Spleen (tissue), 11 donors: ENCODE data around the gene MAP2. TPM values are rescaled to one million over a fixed set of nuclear protein-coding genes. Genes with fewer than 3 reads are reported as not detected.

Experiments
- DNase-seq: peaks from one replicate; pipeline ENCODE4 v3.0.0-alpha.2; 2020
- H3K27ac ChIP-seq, 8 donors: fragments of 200-600 bp; sonication (generic) in 7 of 8; 1 replicate in 4 of 8; 2 replicates in 4 of 8; pipeline versions ENCODE4 v1.5.0 to v1.8.0; 2016 to 2021; ENCODE audit warnings: inconsistent platforms in 4 of 8, mild to moderate bottlenecking in 4 of 8, moderate library complexity in 1 of 8
- H3K27me3 ChIP-seq, 7 donors: fragments of 200-600 bp; sonication (generic) in 6 of 7; replicated peaks in 1 of 7; 1 replicate in 4 of 7; 2 replicates in 3 of 7; pipeline versions ENCODE4 v1.5.0 to v1.8.0; 2016 to 2021; ENCODE audit warnings: inconsistent platforms in 3 of 7, mild to moderate bottlenecking in 1 of 7
- H3K36me3 ChIP-seq, 6 donors: fragments of 200-600 bp; sonication (generic) in 5 of 6; 1 replicate in 4 of 6; 2 replicates in 2 of 6; pipeline versions ENCODE4 v1.5.0 to v1.8.0; 2016 to 2021; ENCODE audit warnings: inconsistent platforms in 2 of 6
- H3K4me1 ChIP-seq, 6 donors: fragments of 200-600 bp; sonication (generic) in 5 of 6; 1 replicate in 3 of 6; 2 replicates in 3 of 6; pipeline versions ENCODE4 v1.5.0 to v1.8.0; 2016 to 2021; ENCODE audit warnings: inconsistent platforms in 3 of 6
- H3K4me3 ChIP-seq, 8 donors: fragments of 200-600 bp; sonication (generic) in 7 of 8; 1 replicate in 4 of 8; 2 replicates in 4 of 8; pipeline versions ENCODE4 v1.5.0 to v1.8.0; 2016 to 2021; ENCODE audit warnings: inconsistent platforms in 4 of 8, mild to moderate bottlenecking in 4 of 8, moderate library complexity in 2 of 8
- H3K9me3 ChIP-seq, 8 donors: fragments of 200-600 bp; sonication (generic) in 7 of 8; 1 replicate in 4 of 8; 2 replicates in 4 of 8; pipeline versions ENCODE4 v1.5.0 to v1.8.0; 2016 to 2021; ENCODE audit warnings: inconsistent platforms in 4 of 8
- POLR2A ChIP-seq, 3 donors: fragments of 450-650 bp; IDR thresholded peaks; one replicate each; pipeline ENCODE4 v1.5.1; 2017; ENCODE audit warnings: antibody characterized with exemption in 3 of 3, mild to moderate bottlenecking in 1 of 3
- POLR2AphosphoS5 ChIP-seq, 3 donors: sonication (generic); formaldehyde crosslinking; IDR thresholded peaks; one replicate each; pipeline ENCODE4 v1.5.1; 2017; ENCODE audit warnings: antibody characterized with exemption in 3 of 3
- WGBS, 5 donors: extraction: QIAGEN DNeasy Blood & Tissue Kit in 3 of 5; methylation state at CpG; one replicate each; pipeline versions ENCODE4 v1.1.5 to v1.1.7; 2013 to 2018; 5-methylcytosine and 5-hydroxymethylcytosine counted together
- intact Hi-C: fragments of 100-400 bp; cut with DNase I; formaldehyde crosslinking; loops from one replicate; pipeline ENCODE4 v1.15.0; 2023; ENCODE audit warnings: low total_unique reads
- polyA plus RNA-seq, 3 donors: library from polyadenylated mRNA; stranded (reverse); fragments of 200-250 nt; gene quantifications; one replicate each; pipeline ENCODE4 v1.2.1, GENCODE V29; 2013
- total RNA-seq, 7 donors: library from RNA; depleted of rRNA in 3 of 7; stranded (reverse); fragments of >200 nt in 3 of 7; fragmentation: NEBNext Ultra II Directional in 4 of 7; extraction: Animal tissue kit (Norgen Biotek cat#: 25700) in 4 of 7; gene quantifications; one replicate each; pipeline versions ENCODE4 v1.1.0 to v1.2.1, GENCODE V29; 2016 to 2021
- TF ChIP-seq, protein P1 (sequence below), 11 experiments: fragments of 200-600 bp in 7 of 11; fragments of 450-650 bp in 4 of 11; sonication (generic) in 4 of 11; IDR thresholded peaks in 8 of 11; conservative IDR thresholded peaks in 3 of 11; 1 replicate in 7 of 11; 2 replicates in 4 of 11; pipeline versions ENCODE4 v1.4.0 to v1.8.0; 2016 to 2021; ENCODE audit warnings: antibody characterized with exemption in 11 of 11, inconsistent platforms in 4 of 11, mild to moderate bottlenecking in 1 of 11
- donor health status: healthy with polysubstance abuse.
- donor health status: DM: no; HTN: no; CAD: no; lungs with moderate emphysema.
- donor health status: DM: no; HTN: no; CAD: no.
- donor health status: Bipolar disorder and iron deficiency.
- donor health status: healthy.
- donor health status: DM: no; HTN: no; CAD: no.
- donor health status: DM: yes; HTN: yes; CAD: no.

Gene MAP2
- total and polyA plus RNA-seq, 10 donors, result 0.38 to 5.0 (median 1.9) TPM

DNA sequence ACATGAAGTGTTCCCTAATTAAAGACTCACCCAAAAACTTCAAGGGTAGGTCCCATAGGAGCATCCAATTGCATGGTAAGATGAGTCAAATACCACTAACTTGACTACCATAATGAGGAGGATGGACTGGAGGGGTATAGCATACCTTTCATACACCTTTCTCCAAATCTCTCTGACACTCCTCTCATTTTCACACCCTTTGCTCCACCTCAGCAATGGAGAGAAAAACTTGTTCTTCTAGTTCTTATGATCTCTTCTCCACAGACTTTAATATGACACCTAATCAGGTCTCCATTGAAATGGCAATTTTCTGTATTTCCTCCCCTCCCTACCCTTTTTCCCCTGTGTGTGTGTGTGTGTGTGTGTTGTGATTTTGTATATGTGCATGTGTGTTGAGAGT lies 41.1 kb upstream of the MAP2 start:
- no peaks in the 10 kb centered on the region for H3K4me1 ChIP-seq
- intact Hi-C loops, result no loop called here
- no peak overlapping the region for H3K4me3 ChIP-seq
- no peak for DNase-seq
- TF ChIP-seq, protein P1, sequence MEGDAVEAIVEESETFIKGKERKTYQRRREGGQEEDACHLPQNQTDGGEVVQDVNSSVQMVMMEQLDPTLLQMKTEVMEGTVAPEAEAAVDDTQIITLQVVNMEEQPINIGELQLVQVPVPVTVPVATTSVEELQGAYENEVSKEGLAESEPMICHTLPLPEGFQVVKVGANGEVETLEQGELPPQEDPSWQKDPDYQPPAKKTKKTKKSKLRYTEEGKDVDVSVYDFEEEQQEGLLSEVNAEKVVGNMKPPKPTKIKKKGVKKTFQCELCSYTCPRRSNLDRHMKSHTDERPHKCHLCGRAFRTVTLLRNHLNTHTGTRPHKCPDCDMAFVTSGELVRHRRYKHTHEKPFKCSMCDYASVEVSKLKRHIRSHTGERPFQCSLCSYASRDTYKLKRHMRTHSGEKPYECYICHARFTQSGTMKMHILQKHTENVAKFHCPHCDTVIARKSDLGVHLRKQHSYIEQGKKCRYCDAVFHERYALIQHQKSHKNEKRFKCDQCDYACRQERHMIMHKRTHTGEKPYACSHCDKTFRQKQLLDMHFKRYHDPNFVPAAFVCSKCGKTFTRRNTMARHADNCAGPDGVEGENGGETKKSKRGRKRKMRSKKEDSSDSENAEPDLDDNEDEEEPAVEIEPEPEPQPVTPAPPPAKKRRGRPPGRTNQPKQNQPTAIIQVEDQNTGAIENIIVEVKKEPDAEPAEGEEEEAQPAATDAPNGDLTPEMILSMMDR (IDR thresholded peaks at IDR 0.05 in 8 of 11, conservative IDR thresholded peaks at IDR 0.05 in 3 of 11), result no peak
- TF ChIP-seq POLR2A (IDR thresholded peaks at IDR 0.05) (no peak), POLR2AphosphoS5 (IDR thresholded peaks at IDR 0.05) (no peak)
- H3K27me3 ChIP-seq, result peaks cover 0 to 35% (median 0%) of the 10 kb centered on the region in 7 donors
- peaks cover 0 to 22% (median 8%) of the 10 kb centered on the region in 8 donors for H3K9me3 ChIP-seq
- no peak overlapping the region for H3K27ac ChIP-seq
- no peaks in the 10 kb centered on the region for H3K36me3 ChIP-seq

DNA sequence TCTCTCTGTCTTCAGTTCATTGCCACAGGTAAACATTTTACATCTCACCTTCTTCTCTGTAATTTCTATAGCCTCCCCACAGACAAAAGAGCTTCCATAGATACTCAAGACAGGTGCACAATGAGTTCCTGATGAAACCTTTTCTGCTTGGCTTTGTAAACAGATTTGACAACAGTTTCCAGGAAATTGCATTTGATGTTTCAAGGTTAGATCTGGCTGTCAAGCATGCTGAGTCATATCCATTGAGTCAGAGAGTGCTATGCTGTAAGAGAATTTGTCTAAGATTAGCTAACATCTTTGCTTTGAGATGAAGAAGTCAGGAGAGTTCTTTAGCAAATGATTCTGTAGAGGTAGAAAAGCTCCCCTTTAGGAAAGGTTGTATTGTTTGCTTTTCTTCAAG lies 40.6 kb upstream of the MAP2 start:
- Histone ChIP-seq H3K4me3 (no peak overlapping the region), H3K27ac (no peak overlapping the region), H3K9me3 (peaks cover 0 to 17% (median 5%) of the 10 kb centered on the region in 8 donors), H3K4me1 (no peaks in the 10 kb centered on the region), H3K27me3 (peaks cover 0 to 35% (median 0%) of the 10 kb centered on the region in 7 donors), H3K36me3 (no peaks in the 10 kb centered on the region)
- intact Hi-C loops, result no loop called here
- TF ChIP-seq POLR2AphosphoS5 (IDR thresholded peaks at IDR 0.05) (no peak), POLR2A (IDR thresholded peaks at IDR 0.05) (no peak)
- TF ChIP-seq, protein P1 (IDR thresholded peaks at IDR 0.05 in 8 of 11, conservative IDR thresholded peaks at IDR 0.05 in 3 of 11), result no peak
- no peak for DNase-seq

DNA sequence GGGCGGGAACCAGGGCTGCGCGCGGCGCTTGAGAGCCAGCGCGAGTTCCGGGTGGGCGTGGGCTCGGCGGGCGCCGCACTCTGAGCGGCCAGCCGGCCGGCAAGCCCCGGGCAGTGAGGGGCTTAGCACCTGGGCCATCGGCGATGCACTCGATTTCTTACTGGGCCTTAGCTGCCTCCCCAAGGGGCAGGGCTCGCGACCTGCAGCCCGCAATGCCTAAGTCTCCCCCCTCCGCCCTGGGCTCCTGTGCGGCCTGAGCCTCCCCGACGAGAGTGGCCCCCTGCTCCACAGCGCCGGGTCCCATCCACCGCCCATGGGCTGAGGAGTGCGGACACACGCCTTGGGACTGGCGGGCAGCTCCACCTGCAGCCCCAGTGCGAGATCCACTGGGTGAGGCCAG lies 36.5 kb upstream of the MAP2 start:
- no peaks in the 10 kb centered on the region for H3K4me1 ChIP-seq
- H3K9me3 ChIP-seq, result peaks cover 0 to 3% (median 0%) of the 10 kb centered on the region in 8 donors
- no peak overlapping the region for H3K4me3 ChIP-seq
- TF ChIP-seq POLR2A (IDR thresholded peaks at IDR 0.05), result no peak
- no peak for TF ChIP-seq POLR2AphosphoS5 (IDR thresholded peaks at IDR 0.05)
- TF ChIP-seq, protein P1 (IDR thresholded peaks at IDR 0.05 in 8 of 11, conservative IDR thresholded peaks at IDR 0.05 in 3 of 11), result no peak
- no peak overlapping the region for H3K27ac ChIP-seq
- intact Hi-C loops, result no loop called here
- peak; percentile 61 for DNase-seq
- H3K36me3 ChIP-seq, result no peaks in the 10 kb centered on the region
- WGBS, 5 donors, result 93 to 98% (median 95%) methylated on average over 24 to 34 of the region's 34 CpGs
- H3K27me3 ChIP-seq, result peaks cover 0 to 42% (median 0%) of the 10 kb centered on the region in 7 donors

DNA sequence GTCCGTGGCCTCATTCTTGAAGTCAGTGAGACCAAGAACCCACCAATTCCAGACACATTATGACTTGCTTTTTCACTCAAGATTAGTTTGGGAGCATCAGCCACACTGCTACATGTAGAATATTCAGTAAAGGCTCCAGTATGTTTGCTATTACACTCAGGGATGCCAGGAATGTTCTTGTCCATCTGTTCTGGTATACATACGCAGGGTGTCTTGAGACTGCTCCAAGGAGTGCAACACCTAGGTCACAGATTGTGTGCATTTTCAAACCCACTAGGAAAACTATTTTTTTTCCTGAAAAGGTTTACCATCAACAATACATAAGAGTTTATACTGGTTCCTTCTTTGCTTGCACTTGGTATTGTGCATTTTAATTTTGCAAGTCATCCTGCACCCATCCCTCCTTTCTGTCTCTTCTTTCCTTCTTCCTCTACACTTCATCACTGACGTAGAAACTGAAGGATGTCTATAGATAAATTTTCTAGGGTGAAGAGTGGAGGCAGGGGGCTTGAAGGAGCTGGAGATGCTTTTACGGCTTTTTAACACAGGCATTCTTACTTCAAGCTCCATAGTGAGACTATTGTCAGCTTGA lies 35.3 kb upstream of the MAP2 start:
- TF ChIP-seq POLR2AphosphoS5 (IDR thresholded peaks at IDR 0.05), result no peak
- TF ChIP-seq POLR2A (IDR thresholded peaks at IDR 0.05), result no peak
- TF ChIP-seq, protein P1 (IDR thresholded peaks at IDR 0.05 in 8 of 11, conservative IDR thresholded peaks at IDR 0.05 in 3 of 11), result no peak
- Histone ChIP-seq H3K27ac (no peak overlapping the region), H3K4me3 (no peak overlapping the region), H3K27me3 (peaks cover 0 to 31% (median 0%) of the 10 kb centered on the region in 7 donors), H3K36me3 (no peaks in the 10 kb centered on the region), H3K9me3 (peaks cover 0 to 3% (median 0%) of the 10 kb centered on the region in 8 donors), H3K4me1 (no peaks in the 10 kb centered on the region)
- intact Hi-C loops, result no loop called here
- WGBS, 5 donors, result 68 to 79% (median 73%) methylated on average over 4 of the region's 4 CpGs
- DNase-seq, result no peak
